ENCODE measurements around the gene IL2RA. TPM values are rescaled to one million over a fixed set of nuclear protein-coding genes. Genes with fewer than 3 reads are reported as not detected.

IL2RA gene
- total RNA-seq, 2 donors from 2014 or later, result not detected

GRCh38 chr10:6024334-6024682 is 37.9 kb downstream of the IL2RA start:
- H3K27me3 Mint-ChIP-seq (ENCODE audit: insufficient read depth), result peaks cover 3% of the 10 kb centered on the region
- Histone ChIP-seq H3K27me3 (ENCODE audit: control insufficient read depth, insufficient read depth, low read length, poor library complexity, severe bottlenecking) (no peaks in the 10 kb centered on the region), H3K9me3 (ENCODE audit: control insufficient read depth, low read length) (no peaks in the 10 kb centered on the region), H3K27ac (ENCODE audit: low read depth, low read length) (no peak overlapping the region), H3K36me3 (ENCODE audit: control insufficient read depth, insufficient read depth, low read length) (no peaks in the 10 kb centered on the region), H3K4me1 (ENCODE audit: control insufficient read depth, insufficient read depth, low read length) (no peaks in the 10 kb centered on the region), H3K4me3 (ENCODE audit: low read length) (no peak overlapping the region), H3K9ac (ENCODE audit: extremely low read depth, low read length, poor library complexity, severe bottlenecking) (no peak overlapping the region)
- H3K27ac Mint-ChIP-seq, result no peak overlapping the region
- no peaks in the 10 kb centered on the region for H3K9me3 Mint-ChIP-seq
- TF ChIP-seq CTCF (conservative IDR thresholded peaks at IDR 0.05), result no peak
- no peaks in the 10 kb centered on the region for H3K4me1 Mint-ChIP-seq
- no peak overlapping the region for H3K4me3 Mint-ChIP-seq
- no peaks in the 10 kb centered on the region for H3K36me3 Mint-ChIP-seq (ENCODE audit: low read depth)
- DNase-seq, result no peak
- 92 to 96% methylated on average over 8 to 10 of the region's 10 CpGs for WGBS, 2 experiments (ENCODE audit: insufficient coverage in 1 of 2, insufficient read length in 1 of 2)

- H3K9me3 Mint-ChIP-seq, result no peaks in the 10 kb centered on the region
- H3K4me3 Mint-ChIP-seq, result no peak overlapping the region
Observed at GRCh38 chr10:6023661-6024333, 38.4 kb downstream of the IL2RA start.

GRCh38 chr10:6022660-6023059 is 39.5 kb downstream of the IL2RA start:
- H3K27me3 Mint-ChIP-seq (ENCODE audit: insufficient read depth), result peaks cover 3% of the 10 kb centered on the region
- no peak overlapping the region for H3K27ac Mint-ChIP-seq
- no peak for DNase-seq
- H3K4me3 Mint-ChIP-seq, result no peak overlapping the region
- H3K4me1 Mint-ChIP-seq, result no peaks in the 10 kb centered on the region
- Histone ChIP-seq H3K27me3 (ENCODE audit: control insufficient read depth, insufficient read depth, low read length, poor library complexity, severe bottlenecking) (no peaks in the 10 kb centered on the region), H3K27ac (ENCODE audit: low read depth, low read length) (no peak overlapping the region), H3K36me3 (ENCODE audit: control insufficient read depth, insufficient read depth, low read length) (no peaks in the 10 kb centered on the region), H3K9ac (ENCODE audit: extremely low read depth, low read length, poor library complexity, severe bottlenecking) (no peak overlapping the region), H3K9me3 (ENCODE audit: control insufficient read depth, low read length) (no peaks in the 10 kb centered on the region), H3K4me3 (ENCODE audit: low read length) (no peak overlapping the region), H3K4me1 (ENCODE audit: control insufficient read depth, insufficient read depth, low read length) (no peaks in the 10 kb centered on the region)
- H3K36me3 Mint-ChIP-seq (ENCODE audit: low read depth), result no peaks in the 10 kb centered on the region
- H3K9me3 Mint-ChIP-seq, result no peaks in the 10 kb centered on the region
- WGBS, 2 experiments (ENCODE audit: insufficient coverage in 1 of 2, insufficient read length in 1 of 2), result 92 to 93% methylated on average over 3 of the region's 3 CpGs
- TF ChIP-seq CTCF (conservative IDR thresholded peaks at IDR 0.05), result no peak

More at GRCh38 chr10:6023661-6024333, 38.4 kb downstream of the IL2RA start:
- Mint-ChIP-seq H3K27ac (no peak overlapping the region), H3K4me1 (no peaks in the 10 kb centered on the region), H3K27me3 (ENCODE audit: insufficient read depth) (peaks cover 5% of the 10 kb centered on the region), H3K36me3 (ENCODE audit: low read depth) (no peaks in the 10 kb centered on the region)
- Histone ChIP-seq H3K4me1 (ENCODE audit: control insufficient read depth, insufficient read depth, low read length) (no peaks in the 10 kb centered on the region), H3K9ac (ENCODE audit: extremely low read depth, low read length, poor library complexity, severe bottlenecking) (no peak overlapping the region), H3K27ac (ENCODE audit: low read depth, low read length) (no peak overlapping the region), H3K4me3 (ENCODE audit: low read length) (no peak overlapping the region), H3K36me3 (ENCODE audit: control insufficient read depth, insufficient read depth, low read length) (no peaks in the 10 kb centered on the region), H3K27me3 (ENCODE audit: control insufficient read depth, insufficient read depth, low read length, poor library complexity, severe bottlenecking) (no peaks in the 10 kb centered on the region), H3K9me3 (ENCODE audit: control insufficient read depth, low read length) (no peaks in the 10 kb centered on the region)
- WGBS, 2 experiments (ENCODE audit: insufficient coverage in 1 of 2, insufficient read length in 1 of 2), result 84 to 86% methylated on average over 12 of the region's 12 CpGs
- DNase-seq, result no peak
- TF ChIP-seq CTCF (conservative IDR thresholded peaks at IDR 0.05), result no peak

Data from endodermal cell (in vitro differentiated cells).